Measurements from ENCODE around the gene SERGEF.

Gene SERGEF

DNA sequence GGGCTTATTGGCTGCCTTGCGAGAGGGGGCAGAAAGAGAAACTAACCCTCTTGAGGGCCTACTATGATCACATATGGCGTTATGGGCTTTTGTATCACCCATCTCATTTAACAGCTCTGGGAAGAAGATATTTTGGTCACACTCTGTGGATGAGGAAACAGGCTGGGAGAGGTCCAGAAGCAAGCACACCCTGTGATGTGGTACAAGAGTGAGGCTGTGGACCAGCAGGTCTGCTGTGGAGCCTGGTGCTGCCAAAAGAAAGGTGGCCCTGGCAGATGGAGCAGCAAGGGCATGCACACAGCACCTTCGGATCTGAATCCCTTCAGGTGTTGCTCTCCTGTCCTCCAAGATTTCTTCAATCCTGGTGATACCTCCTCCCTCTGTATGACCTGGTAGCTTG, 214.1 kb downstream of the SERGEF start:
- no peak for DNase-seq (ENCODE audit: low spot score)
- TF ChIP-seq, protein P1, sequence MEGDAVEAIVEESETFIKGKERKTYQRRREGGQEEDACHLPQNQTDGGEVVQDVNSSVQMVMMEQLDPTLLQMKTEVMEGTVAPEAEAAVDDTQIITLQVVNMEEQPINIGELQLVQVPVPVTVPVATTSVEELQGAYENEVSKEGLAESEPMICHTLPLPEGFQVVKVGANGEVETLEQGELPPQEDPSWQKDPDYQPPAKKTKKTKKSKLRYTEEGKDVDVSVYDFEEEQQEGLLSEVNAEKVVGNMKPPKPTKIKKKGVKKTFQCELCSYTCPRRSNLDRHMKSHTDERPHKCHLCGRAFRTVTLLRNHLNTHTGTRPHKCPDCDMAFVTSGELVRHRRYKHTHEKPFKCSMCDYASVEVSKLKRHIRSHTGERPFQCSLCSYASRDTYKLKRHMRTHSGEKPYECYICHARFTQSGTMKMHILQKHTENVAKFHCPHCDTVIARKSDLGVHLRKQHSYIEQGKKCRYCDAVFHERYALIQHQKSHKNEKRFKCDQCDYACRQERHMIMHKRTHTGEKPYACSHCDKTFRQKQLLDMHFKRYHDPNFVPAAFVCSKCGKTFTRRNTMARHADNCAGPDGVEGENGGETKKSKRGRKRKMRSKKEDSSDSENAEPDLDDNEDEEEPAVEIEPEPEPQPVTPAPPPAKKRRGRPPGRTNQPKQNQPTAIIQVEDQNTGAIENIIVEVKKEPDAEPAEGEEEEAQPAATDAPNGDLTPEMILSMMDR (IDR thresholded peaks at IDR 0.05; ENCODE audit: extremely low read depth, insufficient read depth, missing control alignments) = no peak
- in situ Hi-C loops (cut with MboI; ENCODE audit: low pct_unique_long_range_greater_than_20kb, low sequenced_read_pairs, unreplicated experiment) = no loop called here

DNA sequence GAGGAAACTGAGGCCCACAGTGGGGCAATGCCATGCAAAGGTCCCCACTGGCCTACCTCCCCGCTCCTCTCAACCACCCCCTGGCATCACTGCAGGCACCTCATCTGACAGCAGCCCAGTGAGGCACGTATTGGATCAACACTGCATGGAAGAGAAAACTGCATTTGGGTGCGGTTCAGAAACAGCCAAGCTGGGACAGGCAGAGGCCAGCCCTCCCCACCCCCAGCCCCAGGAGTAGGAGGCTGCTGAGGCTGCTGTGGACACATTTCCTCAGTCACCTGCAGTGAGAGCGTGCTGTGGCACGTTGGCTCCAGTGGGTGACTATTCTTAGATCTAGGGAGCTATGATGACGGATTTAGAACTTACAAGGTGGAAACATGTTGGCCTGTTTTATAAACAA, 214.6 kb downstream of the SERGEF start:
- DNase-seq (ENCODE audit: low spot score) = no peak
- in situ Hi-C loops (cut with MboI; ENCODE audit: low pct_unique_long_range_greater_than_20kb, low sequenced_read_pairs, unreplicated experiment) = no loop called here
- TF ChIP-seq, protein P1 (IDR thresholded peaks at IDR 0.05; ENCODE audit: extremely low read depth, insufficient read depth, missing control alignments) = no peak

DNA sequence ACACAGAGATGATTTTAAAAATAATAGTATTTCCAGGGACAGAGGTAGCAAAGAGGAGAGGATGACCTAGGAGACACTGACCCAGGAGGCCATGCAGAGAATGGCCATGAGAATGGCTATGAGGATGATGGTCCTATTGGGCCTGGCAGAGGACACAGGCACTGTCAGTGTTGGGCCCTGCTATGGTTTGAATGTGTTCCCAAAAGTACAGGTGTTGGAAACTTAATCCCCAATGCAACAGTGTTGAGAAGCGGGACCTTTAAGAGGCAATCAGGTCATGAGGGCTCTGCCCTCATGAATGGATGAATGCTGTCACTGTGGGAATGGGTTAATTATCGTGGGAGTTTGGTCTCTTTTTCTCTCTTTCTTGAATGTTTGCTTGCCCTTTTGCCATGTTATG, 216.7 kb downstream of the SERGEF start:
- in situ Hi-C loops (cut with MboI; ENCODE audit: low pct_unique_long_range_greater_than_20kb, low sequenced_read_pairs, unreplicated experiment) = no loop called here
- TF ChIP-seq, protein P1 (IDR thresholded peaks at IDR 0.05; ENCODE audit: extremely low read depth, insufficient read depth, missing control alignments) = no peak
- DNase-seq (ENCODE audit: low spot score) = no peak

DNA sequence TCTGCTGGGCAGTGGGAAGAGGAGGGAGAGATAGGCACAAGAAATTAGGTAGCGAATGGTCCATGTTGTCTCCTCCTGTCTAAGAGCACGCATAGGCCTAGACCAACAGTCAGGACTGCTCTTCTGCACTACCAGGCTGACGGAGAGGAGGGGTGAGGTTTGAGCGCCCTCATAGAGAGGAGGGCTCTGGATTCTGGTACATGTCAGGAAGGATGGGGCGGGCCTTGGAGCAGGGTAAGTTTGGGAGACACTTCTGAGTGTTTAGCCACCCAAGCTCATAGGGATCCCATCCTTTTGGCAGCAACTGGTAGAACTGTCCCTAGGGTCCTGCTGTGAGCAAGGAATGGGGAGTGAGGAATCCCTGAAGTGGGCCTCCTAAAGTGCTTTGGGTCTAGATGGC, 217.9 kb downstream of the SERGEF start:
- TF ChIP-seq, protein P1 (IDR thresholded peaks at IDR 0.05; ENCODE audit: extremely low read depth, insufficient read depth, missing control alignments) = no peak
- no peak for DNase-seq (ENCODE audit: low spot score)
- in situ Hi-C loops (cut with MboI; ENCODE audit: low pct_unique_long_range_greater_than_20kb, low sequenced_read_pairs, unreplicated experiment) = no loop called here

DNA sequence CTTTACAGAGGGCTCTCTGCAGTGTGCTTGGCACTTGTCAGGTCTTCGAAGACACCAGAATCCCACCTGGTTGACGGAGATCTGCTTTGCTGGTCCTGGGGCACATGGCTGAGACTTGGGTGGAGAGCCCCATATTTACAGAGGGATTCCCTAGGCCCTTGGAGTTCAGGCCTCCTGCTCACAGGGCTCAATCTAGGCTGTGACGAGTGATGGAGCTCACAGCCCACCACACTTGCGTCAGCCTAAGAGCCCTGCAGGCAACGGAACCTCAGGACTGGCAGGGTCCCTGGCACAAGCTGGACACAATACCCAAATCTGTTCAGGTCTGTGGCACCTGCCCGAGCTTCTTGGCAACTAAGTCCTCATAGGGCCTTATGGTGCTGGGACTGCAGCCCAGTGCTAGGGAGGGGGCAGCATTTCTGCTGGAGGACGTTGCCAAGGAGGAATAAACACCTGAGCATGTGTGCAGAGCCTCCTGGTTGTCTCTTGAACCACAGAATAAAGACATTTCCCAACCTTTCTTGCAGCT, 219.1 kb downstream of the SERGEF start:
- DNase-seq (ENCODE audit: low spot score) = no peak
- in situ Hi-C loops (cut with MboI; ENCODE audit: low pct_unique_long_range_greater_than_20kb, low sequenced_read_pairs, unreplicated experiment) = no loop called here
- TF ChIP-seq, protein P1 (IDR thresholded peaks at IDR 0.05; ENCODE audit: extremely low read depth, insufficient read depth, missing control alignments) = no peak

DNA sequence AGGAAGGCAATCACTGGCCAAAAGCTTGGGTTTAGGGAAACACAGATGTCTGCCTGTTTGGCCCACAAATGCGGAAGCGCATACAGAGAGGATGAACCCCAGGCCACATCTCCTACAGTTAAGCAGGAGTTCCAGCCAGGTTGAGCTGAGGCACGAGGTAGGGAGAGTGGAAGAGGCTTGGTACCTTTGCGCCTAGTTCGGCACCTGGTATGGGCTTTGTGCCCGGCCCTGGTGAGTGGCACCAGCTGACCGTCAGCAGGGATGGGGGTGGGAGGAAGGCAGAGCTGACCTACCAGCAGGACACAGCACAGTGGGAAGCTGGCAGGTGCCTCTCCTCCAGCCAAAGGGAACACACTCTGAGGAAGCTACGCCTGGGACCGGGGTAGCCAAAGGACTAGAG, 220.7 kb downstream of the SERGEF start:
- DNase-seq (ENCODE audit: low spot score) = no peak
- TF ChIP-seq, protein P1 (IDR thresholded peaks at IDR 0.05; ENCODE audit: extremely low read depth, insufficient read depth, missing control alignments) = no peak
- in situ Hi-C loops (cut with MboI; ENCODE audit: low pct_unique_long_range_greater_than_20kb, low sequenced_read_pairs, unreplicated experiment) = no loop called here

DNA sequence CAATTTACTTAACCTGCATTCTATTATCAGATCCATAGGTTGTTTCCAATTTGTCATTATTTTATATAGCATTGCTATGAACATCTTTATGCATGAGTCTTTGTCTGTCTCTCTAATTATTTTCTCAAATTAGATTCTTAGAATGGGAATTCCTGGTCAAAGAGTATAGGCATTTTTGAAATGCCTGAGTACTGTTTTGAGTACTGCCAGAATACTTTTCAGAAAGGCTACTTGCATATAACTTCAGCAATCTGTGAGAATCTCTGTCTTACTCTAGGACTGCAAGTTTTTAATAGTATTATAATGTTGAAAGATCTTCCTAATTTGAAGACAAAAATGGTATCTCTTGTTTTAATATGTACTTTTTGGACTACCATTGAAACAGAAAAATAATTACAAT, 221.7 kb downstream of the SERGEF start:
- in situ Hi-C loops (cut with MboI; ENCODE audit: low pct_unique_long_range_greater_than_20kb, low sequenced_read_pairs, unreplicated experiment) = no loop called here
- TF ChIP-seq, protein P1 (IDR thresholded peaks at IDR 0.05; ENCODE audit: extremely low read depth, insufficient read depth, missing control alignments) = no peak
- no peak for DNase-seq (ENCODE audit: low spot score)
